HG02885 (cell line): ENCODE results near the gene C6orf62.
"Not testable (repeated sequence)": the region's sequence is repeated elsewhere in the genome, so short reads cannot be mapped to it uniquely, and the experiment has no call there.

ENCODE experiments used
- ATAC-seq: cut with Tn5 transposase; IDR thresholded peaks from one replicate; pipeline ENCODE4 v1.9.1; 2021; ENCODE audit warnings: mild to moderate bottlenecking; ENCODE audit not compliant: unreplicated experiment, poor library complexity

Gene C6orf62

GRCh38 chr6:24704468-24704867, 14.5 kb downstream of the C6orf62 start:
- ATAC-seq = no peak

GRCh38 chr6:24702720-24703282, 16.2 kb downstream of the C6orf62 start:
- no peak for ATAC-seq

DNA sequence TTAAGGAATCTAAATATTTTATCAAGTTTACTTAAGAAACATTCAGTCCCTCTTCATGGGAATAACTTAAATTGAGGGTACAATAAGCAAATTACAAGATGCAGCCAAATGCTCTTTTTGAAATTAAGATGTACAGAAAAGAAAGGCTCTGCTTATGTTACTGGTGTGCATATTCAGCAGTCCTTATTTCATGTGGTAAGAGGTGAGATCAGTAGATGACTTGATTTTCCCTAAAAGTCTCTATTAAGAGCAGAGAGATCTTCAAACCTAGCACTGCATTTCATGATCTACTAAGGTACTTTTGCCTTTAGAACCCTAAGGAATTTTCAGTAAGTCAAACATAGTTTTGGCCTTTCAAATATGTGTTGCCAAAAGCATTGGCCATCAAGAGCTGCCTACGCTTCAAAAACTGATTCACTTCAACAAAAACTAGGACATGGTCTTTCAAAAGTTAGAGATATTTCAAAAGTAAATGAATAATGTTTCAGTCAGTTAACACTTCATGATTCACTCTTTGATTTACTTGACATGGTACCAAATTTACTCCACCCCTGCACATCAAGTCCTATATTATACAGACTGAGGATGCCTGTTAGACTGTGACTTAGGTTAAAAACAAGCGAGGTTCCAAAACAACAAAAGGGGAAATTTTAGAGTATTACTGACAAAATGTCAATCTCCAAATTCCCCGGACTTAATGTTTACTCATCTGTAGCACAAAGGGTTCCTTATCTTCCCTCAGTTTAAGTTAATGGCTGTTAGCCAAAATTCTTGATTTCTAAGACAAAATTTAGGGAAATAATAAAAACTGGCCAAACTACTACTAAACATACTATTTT, 19.2 kb downstream of the C6orf62 start:
- ATAC-seq = no peak

DNA sequence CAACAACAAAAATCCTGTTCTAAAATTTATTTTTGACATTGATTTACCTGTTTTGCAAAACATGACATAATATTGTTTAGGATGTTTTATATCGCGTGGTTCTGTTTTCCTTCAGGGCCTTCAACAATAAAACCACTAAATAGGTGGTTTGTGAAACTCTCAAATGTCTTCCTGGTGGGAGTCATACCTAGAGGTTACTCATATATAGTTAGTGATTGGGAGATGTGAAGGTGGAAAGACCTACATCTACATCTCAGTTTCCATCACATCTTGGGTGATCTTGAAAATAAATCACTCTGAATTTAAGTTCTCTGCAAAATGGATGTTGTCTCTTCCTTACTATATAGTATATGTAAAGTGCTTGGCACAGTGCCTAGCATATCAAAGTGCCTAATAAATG, 22.9 kb downstream of the C6orf62 start:
- no peak for ATAC-seq

GRCh38 chr6:24695635-24696034, 23.3 kb downstream of the C6orf62 start:
- peak; percentile 71 for ATAC-seq

GRCh38 chr6:24694198-24694597, 24.8 kb downstream of the C6orf62 start:
- ATAC-seq = no peak

GRCh38 chr6:24692848-24693592, 25.9 kb downstream of the C6orf62 start:
- ATAC-seq = no peak

GRCh38 chr6:24692415-24692814, 26.5 kb downstream of the C6orf62 start:
- no peak for ATAC-seq

GRCh38 chr6:24692003-24692402, 27.0 kb downstream of the C6orf62 start:
- no peak for ATAC-seq

DNA sequence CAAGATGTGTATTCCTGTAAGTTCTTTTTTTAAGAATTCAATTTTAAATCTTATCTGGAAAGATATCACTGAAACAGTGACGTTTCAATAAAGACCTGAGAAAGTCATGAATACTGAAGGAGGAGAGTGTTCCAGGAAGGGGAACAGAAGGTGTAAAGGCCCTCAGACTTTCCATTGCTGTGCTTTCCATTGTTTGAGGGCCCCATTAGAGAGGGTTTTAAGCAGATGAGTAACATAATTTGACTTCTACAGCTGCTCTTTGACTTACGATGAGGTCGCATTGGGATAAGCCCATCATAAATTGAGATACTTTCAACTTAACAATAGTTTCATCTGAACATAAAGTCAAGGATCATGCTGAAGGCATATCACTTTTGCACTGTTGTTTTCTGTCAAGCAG, 27.4 kb downstream of the C6orf62 start:
- ATAC-seq = no peak

- no peak for ATAC-seq
Measured at GRCh38 chr6:24690593-24690992, 28.4 kb downstream of the C6orf62 start.

- no peak for ATAC-seq
Measured at GRCh38 chr6:24689964-24690363, 29.0 kb downstream of the C6orf62 start.

- no peak for ATAC-seq
Measured at GRCh38 chr6:24686946-24687345, 32.0 kb downstream of the C6orf62 start.

DNA sequence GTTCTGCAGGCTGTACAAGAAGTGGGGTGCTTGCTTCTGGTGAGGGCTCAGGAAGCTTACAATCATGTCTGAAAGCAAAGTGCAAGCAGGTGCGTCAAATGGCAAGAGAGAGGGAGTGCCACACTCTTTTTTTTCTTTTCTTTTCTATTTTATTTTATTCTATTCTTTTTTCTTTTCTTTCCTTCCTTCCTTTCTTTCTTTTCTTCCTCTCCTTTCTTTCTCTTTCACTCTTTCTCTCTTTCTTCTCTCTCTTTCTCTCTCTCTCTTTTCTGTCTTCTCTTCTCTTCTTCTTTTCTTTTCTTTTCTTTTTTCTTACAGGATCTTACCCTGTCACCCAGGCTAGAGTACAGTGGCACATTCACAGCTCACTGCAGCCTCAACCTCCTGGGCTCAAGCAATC, 32.5 kb downstream of the C6orf62 start:
- ATAC-seq = no peak

DNA sequence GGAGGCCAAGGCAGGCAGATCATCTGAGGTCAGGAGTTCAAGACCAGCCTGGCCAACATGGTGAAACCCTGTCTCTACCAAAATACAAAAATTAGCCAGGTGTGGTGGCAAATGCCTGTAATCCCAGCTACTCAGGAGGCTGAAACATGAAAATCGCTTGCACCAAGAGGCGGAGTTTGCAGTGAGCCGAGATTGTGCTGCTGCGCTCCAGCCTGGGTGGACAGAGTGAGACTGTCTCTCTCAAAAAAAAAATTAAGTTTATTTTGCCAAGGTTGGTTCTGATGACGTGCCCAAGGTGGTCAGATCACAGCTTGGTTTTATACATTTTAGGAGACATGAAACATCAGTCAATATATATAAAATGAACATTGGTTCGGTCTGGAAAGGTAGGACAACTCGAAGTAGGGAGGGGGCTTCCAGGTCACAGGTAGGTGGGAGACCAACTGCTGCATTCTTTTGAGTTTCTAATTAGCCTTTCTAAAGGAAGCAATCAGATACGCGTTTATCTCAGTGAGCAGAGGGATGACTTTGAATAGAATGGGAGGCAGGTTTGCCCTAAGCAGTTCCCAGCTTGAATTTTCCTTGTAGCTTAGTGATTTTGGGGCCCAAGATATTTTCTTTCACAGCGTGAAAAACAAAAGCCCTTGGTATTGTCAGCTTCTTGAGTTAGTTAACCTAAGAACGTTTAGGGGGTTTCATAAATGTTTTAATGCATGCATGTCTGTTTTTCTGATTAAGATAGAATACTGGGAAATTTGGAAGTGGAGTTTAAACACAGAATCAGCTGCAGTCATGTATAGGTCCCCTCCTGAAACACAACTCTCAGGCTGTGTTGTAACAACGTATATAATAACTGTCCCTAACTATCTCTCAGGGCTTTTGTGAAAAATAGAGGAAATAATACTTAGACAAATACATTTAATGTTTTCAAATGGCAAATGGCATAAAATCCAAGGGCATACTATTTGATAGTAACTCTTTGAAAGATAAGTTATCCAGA, 35.4 kb downstream of the C6orf62 start:
- ATAC-seq = no peak

DNA sequence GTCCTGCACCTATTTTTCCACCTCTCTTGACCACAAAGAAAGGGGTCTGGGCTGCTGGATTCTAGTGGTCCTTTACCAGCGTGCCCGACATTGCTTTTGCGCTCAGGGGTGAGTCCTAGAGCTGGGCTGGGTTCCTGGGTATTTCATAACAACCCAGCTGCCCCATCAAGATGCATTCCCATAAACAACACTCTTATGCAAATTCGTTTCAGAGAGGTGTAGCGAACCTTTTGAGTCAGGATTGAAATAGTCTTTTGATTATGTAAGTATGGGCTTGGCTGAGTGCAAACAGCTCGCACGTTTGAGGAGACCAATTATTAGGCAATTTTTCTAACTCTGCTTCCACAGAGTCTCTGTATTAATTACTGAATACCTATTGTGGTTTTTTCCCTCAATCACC, 38.4 kb downstream of the C6orf62 start:
- ATAC-seq = no peak

GRCh38 chr6:24678792-24679352, 40.1 kb downstream of the C6orf62 start:
- not testable (repeated sequence) for ATAC-seq

GRCh38 chr6:24673625-24674024, 45.3 kb downstream of the C6orf62 start:
- no peak for ATAC-seq

GRCh38 chr6:24672620-24673182, 46.3 kb downstream of the C6orf62 start:
- ATAC-seq = no peak
